H9 (cell line): ENCODE data around the gene CAMK2B. TPM values are rescaled to one million over a fixed set of nuclear protein-coding genes. Genes with fewer than 3 reads are reported as not detected.
A peak's percentile ranks its signal among the peaks of the same experiment; 100 is the strongest.

Experiments
- DNase-seq: peaks from one replicate; pipeline ENCODE4 v3.0.0-alpha.2; 2017
- H2AFZ ChIP-seq: one replicate; pipeline ENCODE4 v1.6.1; 2013; ENCODE audit warnings: mild to moderate bottlenecking, low read length, control low read depth, moderate library complexity
- H2AK5ac ChIP-seq: 2 replicates; pipeline ENCODE4 v1.6.1; 2013; ENCODE audit warnings: low read length, control low read depth, mixed read lengths; ENCODE audit not compliant: insufficient read length
- H2BK120ac ChIP-seq: one replicate; pipeline ENCODE4 v1.6.1; 2013; ENCODE audit warnings: low read depth, mild to moderate bottlenecking, low read length, control low read depth, inconsistent platforms; ENCODE audit not compliant: poor library complexity, severe bottlenecking
- H2BK12ac ChIP-seq: 2 replicates; pipeline ENCODE4 v1.6.1; 2013; ENCODE audit warnings: low read length, control low read depth, mixed read lengths, low read depth; ENCODE audit not compliant: insufficient read length
- H2BK15ac ChIP-seq: 2 replicates; pipeline ENCODE4 v1.6.1; 2013; ENCODE audit warnings: low read depth, low read length, control low read depth
- H2BK20ac ChIP-seq: one replicate; pipeline ENCODE4 v1.6.1; 2013; ENCODE audit warnings: low read depth, mild to moderate bottlenecking, low read length, control low read depth, inconsistent platforms; ENCODE audit not compliant: poor library complexity, severe bottlenecking
- H2BK5ac ChIP-seq: 2 replicates; pipeline ENCODE4 v1.6.1; 2013; ENCODE audit warnings: low read length, control low read depth, mixed read lengths; ENCODE audit not compliant: insufficient read length
- H3K14ac ChIP-seq: 2 replicates; pipeline ENCODE4 v1.6.1; 2013; ENCODE audit warnings: low read length, control low read depth; ENCODE audit not compliant: insufficient read depth
- H3K18ac ChIP-seq: 2 replicates; pipeline ENCODE4 v1.6.1; 2013; ENCODE audit warnings: low read depth, mild to moderate bottlenecking, mixed read lengths, low read length, control low read depth; ENCODE audit not compliant: insufficient read length
- H3K23ac ChIP-seq: 2 replicates; pipeline ENCODE4 v1.6.1; 2013; ENCODE audit warnings: low read length, control low read depth, mixed read lengths, low read depth; ENCODE audit not compliant: insufficient read length
- H3K23me2 ChIP-seq: 2 replicates; pipeline ENCODE4 v1.6.1; 2013; ENCODE audit warnings: low read depth, mild to moderate bottlenecking, mixed read lengths, low read length, control low read depth; ENCODE audit not compliant: insufficient read length, poor library complexity, severe bottlenecking
- H3K27ac ChIP-seq: 2 replicates; pipeline ENCODE4 v1.5.1; 2013; ENCODE audit warnings: low read length, control low read depth, mixed read lengths, low read depth; ENCODE audit not compliant: insufficient read length
- H3K27me3 ChIP-seq: 2 replicates; pipeline ENCODE4 v1.6.1; 2013; ENCODE audit warnings: low read length, control low read depth, inconsistent platforms; ENCODE audit not compliant: insufficient read depth
- H3K4ac ChIP-seq: 2 replicates; pipeline ENCODE4 v1.6.1; 2013; ENCODE audit warnings: low read depth, mild to moderate bottlenecking, control low read depth, inconsistent platforms, low read length, moderate library complexity
- H3K4me1 ChIP-seq: 2 replicates; pipeline ENCODE4 v1.6.1; 2013; ENCODE audit warnings: low read length, control low read depth, inconsistent platforms; ENCODE audit not compliant: insufficient read depth
- H3K4me2 ChIP-seq: 2 replicates; pipeline ENCODE4 v1.6.1; 2013; ENCODE audit warnings: low read length, control low read depth, mixed read lengths; ENCODE audit not compliant: insufficient read length, insufficient read depth
- H3K56ac ChIP-seq: 2 replicates; pipeline ENCODE4 v1.6.1; 2013; ENCODE audit warnings: low read depth, mild to moderate bottlenecking, mixed read lengths, low read length, control low read depth; ENCODE audit not compliant: insufficient read length
- H3K79me1 ChIP-seq: 2 replicates; pipeline ENCODE4 v1.6.1; 2013; ENCODE audit warnings: low read depth, mild to moderate bottlenecking, moderate library complexity, low read length, control low read depth, inconsistent platforms; ENCODE audit not compliant: insufficient read depth, poor library complexity, severe bottlenecking
- H3K79me2 ChIP-seq: 2 replicates; pipeline ENCODE4 v1.6.1; 2013; ENCODE audit warnings: low read length, control low read depth, inconsistent platforms; ENCODE audit not compliant: insufficient read depth
- H3K9ac ChIP-seq: 2 replicates; pipeline ENCODE4 v1.6.1; 2013; ENCODE audit warnings: low read length, control low read depth, mixed read lengths; ENCODE audit not compliant: insufficient read length; ENCODE audit errors: extremely low read depth
- H3K9me3 ChIP-seq: one replicate; pipeline ENCODE4 v1.6.1; 2013; ENCODE audit warnings: low read depth, low read length, inconsistent platforms; ENCODE audit not compliant: control insufficient read depth
- H3T11ph ChIP-seq: one replicate; pipeline ENCODE4 v1.6.1; 2013; ENCODE audit warnings: mild to moderate bottlenecking, low read length, control low read depth, inconsistent platforms
- H4K20me1 ChIP-seq: one replicate; pipeline ENCODE4 v1.6.1; 2013; ENCODE audit not compliant: control insufficient read depth, insufficient read length, insufficient read depth
- H4K5ac ChIP-seq: 2 replicates; pipeline ENCODE4 v1.6.1; 2013; ENCODE audit warnings: low read depth, mild to moderate bottlenecking, mixed read lengths, low read length, control low read depth; ENCODE audit not compliant: insufficient read length
- H4K8ac ChIP-seq: replicated peaks from 2 replicates; pipeline ENCODE4 v1.6.1; 2013; ENCODE audit warnings: low read length, control low read depth, mixed read lengths, low read depth; ENCODE audit not compliant: insufficient read length
- H4K91ac ChIP-seq: 2 replicates; pipeline ENCODE4 v1.6.1; 2013; ENCODE audit warnings: low read depth, mild to moderate bottlenecking, moderate library complexity, mixed read lengths, low read length, control low read depth; ENCODE audit not compliant: insufficient read length
- H3K27ac Mint-ChIP-seq, 3 experiments: 2 replicates in 2 of 3; 3 replicates in 1 of 3; pipeline ENCODE4 v1.8.0; 2020 to 2021; ENCODE audit warnings: mixed read lengths in 3 of 3, mild to moderate bottlenecking in 1 of 3, moderate library complexity in 1 of 3
- H3K27me3 Mint-ChIP-seq: 2 replicates; pipeline ENCODE4 v1.8.0; 2021; ENCODE audit warnings: low read depth, mild to moderate bottlenecking, moderate library complexity, mixed read lengths
- H3K36me3 Mint-ChIP-seq, 3 experiments: 2 replicates in 2 of 3; 3 replicates in 1 of 3; pipeline ENCODE4 v1.8.0; 2020 to 2021; ENCODE audit warnings: low read depth in 3 of 3, mixed read lengths in 3 of 3; ENCODE audit not compliant: insufficient read depth in 1 of 3
- H3K4me1 Mint-ChIP-seq, 2 experiments: 2 replicates each; pipeline ENCODE4 v1.8.0; 2020; ENCODE audit warnings: mixed read lengths in 2 of 2
- H3K4me3 Mint-ChIP-seq, 2 experiments: 2 replicates in 1 of 2; 3 replicates in 1 of 2; pipeline ENCODE4 v1.8.0; 2020 to 2021; ENCODE audit warnings: mild to moderate bottlenecking in 2 of 2, mixed read lengths in 2 of 2, moderate library complexity in 1 of 2
- H3K9me3 Mint-ChIP-seq, 2 experiments: 2 replicates in 1 of 2; 3 replicates in 1 of 2; pipeline ENCODE4 v1.8.0; 2020; ENCODE audit warnings: mild to moderate bottlenecking in 2 of 2, mixed read lengths in 2 of 2, moderate library complexity in 1 of 2
- WGBS: extraction: QIAGEN DNeasy Blood & Tissue Kit; methylation state at CpG from one replicate; pipeline ENCODE4 v1.1.7; 2013; ENCODE audit warnings: missing lambda C conversion rate, low lambda C conversion rate, mixed read lengths; ENCODE audit not compliant: insufficient read length; ENCODE audit errors: extremely low coverage; 5-methylcytosine and 5-hydroxymethylcytosine counted together
- total RNA-seq: library from RNA; stranded (reverse); gene quantifications from 2 replicates; pipeline ENCODE4 v1.2.1, GENCODE V29; 2021
- TF ChIP-seq, protein P1 (sequence below): fragments of 200-600 bp; sonication (generic); conservative IDR thresholded peaks from 3 replicates; pipeline ENCODE4 v1.8.0; 2021; ENCODE audit warnings: antibody characterized with exemption, mild to moderate bottlenecking

Gene CAMK2B
- total RNA-seq, 1 experiment from 2014 or later = 0.17 TPM

- Histone ChIP-seq H2BK12ac (no peak overlapping the region), H3K9me3 (no peaks in the 10 kb centered on the region), H3K14ac (no peak overlapping the region), H3K4me2 (no peak overlapping the region), H4K5ac (no peak overlapping the region), H3K79me2 (no peaks in the 10 kb centered on the region), H3K23ac (no peak overlapping the region), H3K27me3 (no peaks in the 10 kb centered on the region), H2AFZ (no peak overlapping the region), H3K56ac (no peak overlapping the region), H3K9ac (no peak overlapping the region), H2BK120ac (no peak overlapping the region), H3K4ac (no peak overlapping the region), H4K8ac (no peak overlapping the region), H3K4me1 (no peaks in the 10 kb centered on the region), H3K18ac (no peak overlapping the region), H2BK20ac (no peak overlapping the region), H2AK5ac (no peak overlapping the region), H4K91ac (no peak overlapping the region), H4K20me1 (no peaks in the 10 kb centered on the region), H3T11ph (no peak overlapping the region), H2BK15ac (no peak overlapping the region), H3K27ac (no peak overlapping the region), H3K79me1 (no peaks in the 10 kb centered on the region), H3K23me2 (no peaks in the 10 kb centered on the region), H2BK5ac (no peak overlapping the region)
- no CpG with 5 or more reads among the region's 8 CpGs for WGBS
- DNase-seq = no peak
- TF ChIP-seq, protein P1, sequence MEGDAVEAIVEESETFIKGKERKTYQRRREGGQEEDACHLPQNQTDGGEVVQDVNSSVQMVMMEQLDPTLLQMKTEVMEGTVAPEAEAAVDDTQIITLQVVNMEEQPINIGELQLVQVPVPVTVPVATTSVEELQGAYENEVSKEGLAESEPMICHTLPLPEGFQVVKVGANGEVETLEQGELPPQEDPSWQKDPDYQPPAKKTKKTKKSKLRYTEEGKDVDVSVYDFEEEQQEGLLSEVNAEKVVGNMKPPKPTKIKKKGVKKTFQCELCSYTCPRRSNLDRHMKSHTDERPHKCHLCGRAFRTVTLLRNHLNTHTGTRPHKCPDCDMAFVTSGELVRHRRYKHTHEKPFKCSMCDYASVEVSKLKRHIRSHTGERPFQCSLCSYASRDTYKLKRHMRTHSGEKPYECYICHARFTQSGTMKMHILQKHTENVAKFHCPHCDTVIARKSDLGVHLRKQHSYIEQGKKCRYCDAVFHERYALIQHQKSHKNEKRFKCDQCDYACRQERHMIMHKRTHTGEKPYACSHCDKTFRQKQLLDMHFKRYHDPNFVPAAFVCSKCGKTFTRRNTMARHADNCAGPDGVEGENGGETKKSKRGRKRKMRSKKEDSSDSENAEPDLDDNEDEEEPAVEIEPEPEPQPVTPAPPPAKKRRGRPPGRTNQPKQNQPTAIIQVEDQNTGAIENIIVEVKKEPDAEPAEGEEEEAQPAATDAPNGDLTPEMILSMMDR = no peak
- Mint-ChIP-seq H3K27ac (peak overlapping the region in 2 of 3 experiments; percentile 43 to 85; a peak in 2 of 7 replicates), H3K27me3 (no peaks in the 10 kb centered on the region), H3K4me3 (no peak overlapping the region), H3K36me3 (peaks cover 10 to 17% (median 14%) of the 10 kb centered on the region in 3 experiments), H3K4me1 (peaks cover 28 to 55% of the 10 kb centered on the region in 2 experiments), H3K9me3 (no peaks in the 10 kb centered on the region; a peak in 1 of 5 replicates)
These were observed 109.4 kb downstream of the CAMK2B start for GRCh38 chr7:44216019-44216418.
